A673 (cell line): ENCODE results near the gene SYNJ2. TPM values are rescaled to one million over a fixed set of nuclear protein-coding genes. Genes with fewer than 3 reads are reported as not detected.

Source experiments
- BruUV-seq: library from RNA; stranded (reverse); fragments of 400-500 nt; replicated peaks from 2 replicates; lab custom pipeline; 2021; lab: Mats Ljungman, UMichigan
- CTCF ChIA-PET: fragments of 300-600 bp; sonication (Branson Sonifier 250); formaldehyde crosslinking; loops from one replicate; lab custom pipeline; 2022; ENCODE audit warnings: antibody characterized with exemption; lab: Charles Lee
- POLR2A ChIA-PET: fragments of 300-600 bp; sonication (Branson Sonifier 250); formaldehyde crosslinking; loops from one replicate; lab custom pipeline; 2022; ENCODE audit warnings: antibody characterized with exemption; ENCODE audit not compliant: low non-redundant PET; lab: Charles Lee
- DNase-seq: peaks from one replicate; pipeline ENCODE4 v3.0.0-alpha.2; 2015; ENCODE audit warnings: low spot score
- H3K27ac ChIP-seq: fragments of 200-600 bp; sonication (generic); 2 replicates; pipeline ENCODE4 v1.5.1; 2016; ENCODE audit warnings: mixed run types, low read depth, mild to moderate bottlenecking, mixed read lengths, antibody characterized with exemption, low read length; ENCODE audit not compliant: poor library complexity, severe bottlenecking
- H3K27me3 ChIP-seq: fragments of 200-600 bp; sonication (generic); replicated peaks from 2 replicates; pipeline ENCODE4 v1.6.1; 2017; ENCODE audit warnings: mixed run types, low read depth, mild to moderate bottlenecking, mixed read lengths, antibody characterized with exemption, low read length; ENCODE audit not compliant: insufficient read depth, poor library complexity
- H3K36me3 ChIP-seq: fragments of 200-600 bp; sonication (generic); 2 replicates; pipeline ENCODE4 v1.6.1; 2016; ENCODE audit warnings: mixed run types, mild to moderate bottlenecking, mixed read lengths, antibody characterized with exemption, low read length; ENCODE audit not compliant: insufficient read depth, poor library complexity, severe bottlenecking
- H3K4me1 ChIP-seq: fragments of 200-600 bp; sonication (generic); 2 replicates; pipeline ENCODE4 v1.6.1; 2017; ENCODE audit warnings: mixed run types, mild to moderate bottlenecking, mixed read lengths, antibody characterized with exemption, low read length; ENCODE audit not compliant: insufficient read depth, poor library complexity, severe bottlenecking
- H3K4me3 ChIP-seq: fragments of 200-600 bp; sonication (generic); 2 replicates; pipeline ENCODE4 v1.5.1; 2016; ENCODE audit warnings: low read depth, mixed run types, mild to moderate bottlenecking, mixed read lengths, low read length; ENCODE audit not compliant: poor library complexity, severe bottlenecking
- H3K9me3 ChIP-seq: fragments of 200-600 bp; sonication (generic); 2 replicates; pipeline ENCODE4 v1.6.1; 2016; ENCODE audit warnings: mixed run types, low read depth, mild to moderate bottlenecking, mixed read lengths, antibody characterized with exemption, low read length; ENCODE audit not compliant: poor library complexity, severe bottlenecking
- CTCF ChIP-seq: fragments of 300-800, 200-600 bp; sonication (generic); conservative IDR thresholded peaks from 2 replicates; pipeline ENCODE4 v1.5.1; 2017; ENCODE audit warnings: low read depth, mild to moderate bottlenecking, antibody characterized with exemption, low read length, moderate library complexity, mixed read lengths
- EZH2 ChIP-seq: fragments of 200-600 bp; sonication (generic); IDR thresholded peaks from 2 replicates; pipeline ENCODE4 v1.6.1; 2017; ENCODE audit warnings: borderline replicate concordance, low read depth, mild to moderate bottlenecking, mixed read lengths, antibody characterized with exemption, low read length; ENCODE audit not compliant: poor library complexity, severe bottlenecking
- intact Hi-C: fragments of 100-400 bp; cut with micrococcal nuclease; formaldehyde crosslinking; loops from one replicate; pipeline ENCODE4 v1.10.0; 2022; ENCODE audit not compliant: unreplicated experiment
- total RNA-seq: library from RNA; stranded (reverse); gene quantifications from 2 replicates; pipeline ENCODE4 v1.2.3, GENCODE V29; 2021

Gene SYNJ2
- total RNA-seq, 1 experiment from 2014 or later, result 37.0 TPM

GRCh38 chr6:158078320-158078719 lies 96.7 kb downstream of the SYNJ2 start:
- ChIA-PET CTCF (no interaction called here), POLR2A (no interaction called here)
- no TSS peak for BruUV-seq
- no peaks in the 10 kb centered on the region for H3K9me3 ChIP-seq
- intact Hi-C loops, result loop anchor here (10.0 kb wide), 1 partner anchor 764 kb away; no protein-coding TSS in a partner anchor
- no peak for TF ChIP-seq EZH2
- no peak for TF ChIP-seq CTCF
- DNase-seq, result no peak
- no peak overlapping the region for H3K27ac ChIP-seq
- H3K27me3 ChIP-seq, result no peaks in the 10 kb centered on the region
- no peaks in the 10 kb centered on the region for H3K4me1 ChIP-seq
- no peak overlapping the region for H3K4me3 ChIP-seq
- H3K36me3 ChIP-seq, result peaks cover 19% of the 10 kb centered on the region

- Histone ChIP-seq H3K27me3 (no peaks in the 10 kb centered on the region), H3K9me3 (no peaks in the 10 kb centered on the region), H3K4me1 (no peaks in the 10 kb centered on the region), H3K36me3 (peaks cover 27% of the 10 kb centered on the region), H3K27ac (no peak overlapping the region), H3K4me3 (no peak overlapping the region)
- ChIA-PET POLR2A (no interaction called here), CTCF (no interaction called here)
- TF ChIP-seq EZH2 (no peak), CTCF (no peak)
- intact Hi-C loops, result no loop called here
- no peak for DNase-seq
- BruUV-seq, result no TSS peak
These were observed 99.4 kb downstream of the SYNJ2 start for GRCh38 chr6:158080849-158081656.

DNA sequence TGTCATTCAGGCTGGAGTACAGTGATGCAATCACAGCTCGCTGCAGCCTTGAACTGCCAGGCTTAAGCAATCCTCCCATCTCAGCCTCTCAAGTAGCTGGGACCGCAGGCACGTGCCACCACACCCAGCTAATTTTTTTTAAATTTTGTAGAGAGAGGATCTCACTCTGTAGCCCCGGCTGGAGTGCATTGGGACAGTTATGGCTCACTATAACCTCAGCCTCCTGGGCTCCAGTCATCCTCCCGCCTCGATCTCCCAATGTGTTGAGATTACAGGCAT lies 99.9 kb downstream of the SYNJ2 start:
- H3K4me3 ChIP-seq, result no peak overlapping the region
- no TSS peak for BruUV-seq
- no peaks in the 10 kb centered on the region for H3K27me3 ChIP-seq
- DNase-seq, result no peak
- ChIA-PET POLR2A (no interaction called here), CTCF (no interaction called here)
- intact Hi-C loops, result no loop called here
- H3K36me3 ChIP-seq, result peaks cover 24% of the 10 kb centered on the region
- H3K4me1 ChIP-seq, result no peaks in the 10 kb centered on the region
- TF ChIP-seq EZH2 (no peak), CTCF (no peak)
- no peak overlapping the region for H3K27ac ChIP-seq
- H3K9me3 ChIP-seq, result no peaks in the 10 kb centered on the region
